SK-N-SH (cell line): Measurements from ENCODE around the gene TBXAS1.

Experiments used
- RAD21 ChIP-seq: IDR thresholded peaks from 2 replicates; pipeline ENCODE4 v1.6.1; 2012; ENCODE audit warnings: mild to moderate bottlenecking, low read length
- TF ChIP-seq, protein P1 (sequence below): fragments of 200-600 bp; sonication (generic); IDR thresholded peaks from 2 replicates; pipeline ENCODE4 v1.6.1; 2017; ENCODE audit warnings: antibody characterized with exemption, mild to moderate bottlenecking, moderate library complexity

GRCh38 chr7:139913021-139913844 lies 84.2 kb downstream of the TBXAS1 start:
- TF ChIP-seq, protein P1, sequence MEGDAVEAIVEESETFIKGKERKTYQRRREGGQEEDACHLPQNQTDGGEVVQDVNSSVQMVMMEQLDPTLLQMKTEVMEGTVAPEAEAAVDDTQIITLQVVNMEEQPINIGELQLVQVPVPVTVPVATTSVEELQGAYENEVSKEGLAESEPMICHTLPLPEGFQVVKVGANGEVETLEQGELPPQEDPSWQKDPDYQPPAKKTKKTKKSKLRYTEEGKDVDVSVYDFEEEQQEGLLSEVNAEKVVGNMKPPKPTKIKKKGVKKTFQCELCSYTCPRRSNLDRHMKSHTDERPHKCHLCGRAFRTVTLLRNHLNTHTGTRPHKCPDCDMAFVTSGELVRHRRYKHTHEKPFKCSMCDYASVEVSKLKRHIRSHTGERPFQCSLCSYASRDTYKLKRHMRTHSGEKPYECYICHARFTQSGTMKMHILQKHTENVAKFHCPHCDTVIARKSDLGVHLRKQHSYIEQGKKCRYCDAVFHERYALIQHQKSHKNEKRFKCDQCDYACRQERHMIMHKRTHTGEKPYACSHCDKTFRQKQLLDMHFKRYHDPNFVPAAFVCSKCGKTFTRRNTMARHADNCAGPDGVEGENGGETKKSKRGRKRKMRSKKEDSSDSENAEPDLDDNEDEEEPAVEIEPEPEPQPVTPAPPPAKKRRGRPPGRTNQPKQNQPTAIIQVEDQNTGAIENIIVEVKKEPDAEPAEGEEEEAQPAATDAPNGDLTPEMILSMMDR: no peak
- no peak for TF ChIP-seq RAD21
